BJ (cell line): ENCODE results near the gene POLR1A. TPM values are rescaled to one million over a fixed set of nuclear protein-coding genes. Genes with fewer than 3 reads are reported as not detected.
A peak's percentile ranks its signal among the peaks of the same experiment; 100 is the strongest.

ENCODE experiments used
- CTCF ChIA-PET: fragments of 350-600 bp; formaldehyde crosslinking; extraction: SDS; loops from one replicate; lab custom pipeline; 2021; ENCODE audit warnings: antibody characterized with exemption, inconsistent platforms; lab: Yijun Ruan, JAX
- POLR2A ChIA-PET: fragments of 300-600 bp; sonication (Branson Sonifier 250); formaldehyde crosslinking; extraction: SDS; loops from one replicate; lab custom pipeline; 2021; ENCODE audit warnings: antibody characterized with exemption; lab: Charles Lee
- DNase-seq: peaks from one replicate; pipeline ENCODE4 v3.0.0-alpha.2; 2011; ENCODE audit warnings: low read depth
- H3K27me3 ChIP-seq: 2 replicates; pipeline ENCODE4 v1.6.0; 2011; ENCODE audit warnings: low read length; ENCODE audit not compliant: control insufficient read depth, insufficient read depth
- H3K36me3 ChIP-seq: 2 replicates; pipeline ENCODE4 v1.5.1; 2011; ENCODE audit warnings: low read length; ENCODE audit not compliant: control insufficient read depth, insufficient read depth
- H3K4me3 ChIP-seq: 2 replicates; pipeline ENCODE4 v1.5.1; 2011; ENCODE audit warnings: low read depth, mild to moderate bottlenecking, control low read depth, low read length
- CTCF ChIP-seq: IDR thresholded peaks from 2 replicates; pipeline ENCODE4 v1.5.1; 2011; ENCODE audit warnings: low read depth, mild to moderate bottlenecking, control low read depth, inconsistent platforms, low read length, moderate library complexity; ENCODE audit not compliant: insufficient read depth
- polyA plus RNA-seq: library from polyadenylated mRNA; depleted of rRNA; stranded (reverse); fragments of >200 nt; gene quantifications from 2 replicates; pipeline ENCODE4 v1.2.3, GENCODE V29; 2011

POLR1A gene
- polyA plus RNA-seq, 1 experiment: 8.0 TPM

GRCh38 chr2:86039178-86039962 is 66.3 kb downstream of the POLR1A start:
- TF ChIP-seq CTCF: no peak
- ChIA-PET CTCF (interaction anchor here (0.6 to 4.4 kb wide), 4 partner anchors 43 to 322 kb away, joined by 3 to 24 read pairs (median 3); partner anchors contain the start of gene ST3GAL5), POLR2A (no interaction called here)
- DNase-seq: no peak
- Histone ChIP-seq H3K27me3 (no peaks in the 10 kb centered on the region), H3K4me3 (no peak overlapping the region), H3K36me3 (peaks cover 25% of the 10 kb centered on the region)

- peaks cover 22% of the 10 kb centered on the region for H3K36me3 ChIP-seq
These were observed 67.2 kb downstream of the POLR1A start for GRCh38 chr2:86038291-86039081.

GRCh38 chr2:86037795-86038192 is 67.9 kb downstream of the POLR1A start:
- Histone ChIP-seq H3K36me3 (peaks cover 23% of the 10 kb centered on the region), H3K4me3 (no peak overlapping the region), H3K27me3 (no peaks in the 10 kb centered on the region)
- no peak for DNase-seq
- TF ChIP-seq CTCF: no peak
- ChIA-PET POLR2A (interaction anchor here (1.0 kb wide), 1 partner anchor 39 kb away, joined by 3 read pairs; no protein-coding TSS in a partner anchor), CTCF (interaction anchor here (1.2 to 4.4 kb wide), 6 partner anchors 26 to 211 kb away, joined by 3 to 32 read pairs (median 10); partner anchors contain the start of gene ST3GAL5)

More at GRCh38 chr2:86038291-86039081, 67.2 kb downstream of the POLR1A start:
- H3K4me3 ChIP-seq: no peak overlapping the region
- DNase-seq: no peak
- H3K27me3 ChIP-seq: no peaks in the 10 kb centered on the region
- CTCF ChIA-PET: interaction anchor here (0.6 to 4.4 kb wide), 5 partner anchors 127 to 321 kb away, joined by 3 to 24 read pairs (median 4); partner anchors contain the start of gene ST3GAL5
- POLR2A ChIA-PET: no interaction called here
- TF ChIP-seq CTCF: no peak

- no peaks in the 10 kb centered on the region for H3K27me3 ChIP-seq
- H3K36me3 ChIP-seq: peaks cover 18% of the 10 kb centered on the region
- TF ChIP-seq CTCF: no peak
- ChIA-PET CTCF (interaction anchor here (1.1 to 4.4 kb wide), 9 partner anchors 8 to 210 kb away, joined by 3 to 32 read pairs (median 5); partner anchors contain the start of gene ST3GAL5), POLR2A (interaction anchor here (1.0 kb wide), 1 partner anchor 38 kb away, joined by 3 read pairs; no protein-coding TSS in a partner anchor)
- DNase-seq: peak; percentile 94
- H3K4me3 ChIP-seq: no peak overlapping the region
These were observed 68.4 kb downstream of the POLR1A start for GRCh38 chr2:86037141-86037794.
